GM23248 (cell line): ENCODE measurements around the gene ZSCAN4.

Experiments
- EZH2 ChIP-seq: fragments of 200-600 bp; sonication (generic); IDR thresholded peaks from 2 replicates; pipeline ENCODE4 v1.6.1; 2018; ENCODE audit warnings: antibody characterized with exemption, mild to moderate bottlenecking; ENCODE audit not compliant: insufficient read depth, poor library complexity, severe bottlenecking
- EZH2phosphoT487 ChIP-seq: fragments of 200-600 bp; sonication (generic); IDR thresholded peaks from 2 replicates; pipeline ENCODE4 v1.6.1; 2018; ENCODE audit warnings: antibody characterized with exemption, moderate library complexity, mild to moderate bottlenecking, low read depth; ENCODE audit not compliant: insufficient read depth

- TF ChIP-seq EZH2 (no peak), EZH2phosphoT487 (no peak)
These were observed 19.5 kb downstream of the ZSCAN4 start for GRCh38 chr19:57688011-57688763.
